Measurements from ENCODE around the gene PSAP. TPM values are rescaled to one million over a fixed set of nuclear protein-coding genes. Genes with fewer than 3 reads are reported as not detected.

PSAP gene
- total RNA-seq, 1 donor from 2014 or later, result 614 TPM

GRCh38 chr10:71821909-71822763 is 28.9 kb downstream of the PSAP start:
- TF ChIP-seq CTCF (conservative IDR thresholded peaks at IDR 0.05; ENCODE audit: low read depth, low read length), result no peak
- no peak overlapping the region for H3K4me3 ChIP-seq (ENCODE audit: low read depth, low read length)
- DNase-seq (ENCODE audit: low read depth), result no peak

- no peak for DNase-seq (ENCODE audit: low read depth)
- TF ChIP-seq CTCF (conservative IDR thresholded peaks at IDR 0.05; ENCODE audit: low read depth, low read length), result no peak
- no peak overlapping the region for H3K4me3 ChIP-seq (ENCODE audit: low read depth, low read length)
Observed at GRCh38 chr10:71820966-71821365, 30.1 kb downstream of the PSAP start.

- no peak overlapping the region for H3K4me3 ChIP-seq (ENCODE audit: low read depth, low read length)
- no peak for TF ChIP-seq CTCF (conservative IDR thresholded peaks at IDR 0.05; ENCODE audit: low read depth, low read length)
- DNase-seq (ENCODE audit: low read depth), result no peak
Observed at GRCh38 chr10:71819985-71820384, 31.1 kb downstream of the PSAP start.

GRCh38 chr10:71819441-71819861 is 31.6 kb downstream of the PSAP start:
- no peak overlapping the region for H3K4me3 ChIP-seq (ENCODE audit: low read depth, low read length)
- no peak for TF ChIP-seq CTCF (conservative IDR thresholded peaks at IDR 0.05; ENCODE audit: low read depth, low read length)

GRCh38 chr10:71818674-71819260 is 32.3 kb downstream of the PSAP start:
- no peak for TF ChIP-seq CTCF (conservative IDR thresholded peaks at IDR 0.05; ENCODE audit: low read depth, low read length)
- H3K4me3 ChIP-seq (ENCODE audit: low read depth, low read length), result no peak overlapping the region
- DNase-seq (ENCODE audit: low read depth), result no peak

More at GRCh38 chr10:71819441-71819861, 31.6 kb downstream of the PSAP start:
- no peak for DNase-seq (ENCODE audit: low read depth)

- H3K4me3 ChIP-seq (ENCODE audit: low read depth, low read length), result no peak overlapping the region
- no peak for DNase-seq (ENCODE audit: low read depth)
- no peak for TF ChIP-seq CTCF (conservative IDR thresholded peaks at IDR 0.05; ENCODE audit: low read depth, low read length)
Observed at GRCh38 chr10:71817831-71818655, 33.0 kb downstream of the PSAP start.
